K562 (cell line): Measurements from ENCODE around the gene ECSCR. TPM values are rescaled to one million over a fixed set of nuclear protein-coding genes. Genes with fewer than 3 reads are reported as not detected.

Experiments
- ATAC-seq: fragments of 200-7000 bp; cut with Tn5 transposase; 3 replicates; pipeline ENCODE4 v1.9.1; 2020; ENCODE audit warnings: moderate library complexity
- BruUV-seq: library from RNA; stranded (reverse); fragments of 400-500 nt; replicated peaks from 2 replicates; lab custom pipeline; 2021; lab: Mats Ljungman, UMichigan
- CTCF ChIA-PET: fragments of 300-600 bp; formaldehyde crosslinking; extraction: SDS; loops from one replicate; lab custom pipeline; 2021; ENCODE audit warnings: low intra/inter-chr PET ratio; lab: Yijun Ruan, JAX
- POLR2A ChIA-PET: fragments of 300-600, 350-650 bp; sonication (Branson Sonifier 250); formaldehyde crosslinking; extraction: SDS; loops from one replicate; lab custom pipeline; 2021; ENCODE audit warnings: antibody characterized with exemption, inconsistent platforms; lab: Yijun Ruan, JAX
- DNase-seq, 4 experiments: peaks; one replicate each; pipeline versions ENCODE4 v3.0.0 to v3.0.0-alpha.2; 2011 to 2018; ENCODE audit warnings: low spot score in 3 of 4, mixed read lengths in 3 of 4; ENCODE audit errors: extremely low read depth in 1 of 4
- FAIRE-seq: peaks from 2 replicates; lab custom pipeline; 2011; peaks lifted over from hg19 to GRCh38; lab: Jason Lieb, UNC
- H2AFZ ChIP-seq: 2 replicates; pipeline ENCODE4 v1.6.0; 2011; ENCODE audit warnings: low read depth, low read length, control low read depth, inconsistent platforms
- H3K27ac ChIP-seq: fragments of 200-600 bp; 3 replicates; pipeline ENCODE4 v1.8.0; 2011; ENCODE audit warnings: low read depth, mild to moderate bottlenecking, control low read depth, inconsistent platforms, low read length, moderate library complexity, mixed read lengths; ENCODE audit errors: extremely low read depth
- H3K27me3 ChIP-seq, 2 experiments: fragments of 300-600 bp in 1 of 2; 2 replicates in 1 of 2; 3 replicates in 1 of 2; pipeline versions ENCODE4 v1.6.0 to v1.8.0; 2011; ENCODE audit warnings: inconsistent platforms in 2 of 2, low read length in 2 of 2, mild to moderate bottlenecking in 1 of 2, mixed read lengths in 1 of 2, moderate library complexity in 1 of 2; ENCODE audit not compliant: control insufficient read depth in 2 of 2, insufficient read depth in 2 of 2
- H3K36me3 ChIP-seq: fragments of 300-600 bp; 3 replicates; pipeline ENCODE4 v1.8.0; 2011; ENCODE audit warnings: mild to moderate bottlenecking, low read length, inconsistent platforms; ENCODE audit not compliant: control insufficient read depth, insufficient read depth
- H3K4me1 ChIP-seq, 2 experiments: fragments of 200-600 bp in 1 of 2; replicated peaks in 1 of 2; 2 replicates in 1 of 2; 3 replicates in 1 of 2; pipeline versions ENCODE4 v1.5.1 to v1.8.0; 2011; ENCODE audit warnings: inconsistent platforms in 2 of 2, low read length in 2 of 2, mild to moderate bottlenecking in 1 of 2, mixed read lengths in 1 of 2, moderate library complexity in 1 of 2; ENCODE audit not compliant: control insufficient read depth in 2 of 2, insufficient read depth in 2 of 2
- H3K4me2 ChIP-seq: 2 replicates; pipeline ENCODE4 v1.6.1; 2011; ENCODE audit warnings: low read length, control low read depth, inconsistent platforms, mixed read lengths; ENCODE audit not compliant: insufficient read depth
- H3K4me3 ChIP-seq: fragments of 200-600 bp; sonication (generic), shearing (Covaris generic); 2 replicates; pipeline ENCODE4 v1.5.1; 2016; ENCODE audit warnings: control low read depth, inconsistent platforms
- H3K79me2 ChIP-seq: fragments of 200-600 bp; 3 replicates; pipeline ENCODE4 v1.8.0; 2011; ENCODE audit warnings: low read length, inconsistent platforms; ENCODE audit not compliant: control insufficient read depth, insufficient read depth
- H3K9ac ChIP-seq, 2 experiments: 2 replicates each; pipeline versions ENCODE4 v1.6.0 to v1.6.1; 2011; ENCODE audit warnings: low read depth in 2 of 2, low read length in 2 of 2, control low read depth in 1 of 2, inconsistent platforms in 1 of 2, mild to moderate bottlenecking in 1 of 2, mixed read lengths in 1 of 2; ENCODE audit not compliant: insufficient read depth in 1 of 2
- H3K9me1 ChIP-seq: one replicate; pipeline ENCODE4 v1.6.0; 2011; ENCODE audit warnings: inconsistent platforms, mild to moderate bottlenecking, low read length, moderate library complexity; ENCODE audit not compliant: control insufficient read depth, insufficient read depth
- H3K9me3 ChIP-seq: replicated peaks from 2 replicates; pipeline ENCODE4 v1.5.1; 2011; ENCODE audit warnings: low read depth, low read length, inconsistent platforms; ENCODE audit not compliant: control insufficient read depth, insufficient read depth
- H4K20me1 ChIP-seq: replicated peaks from 2 replicates; pipeline ENCODE4 v1.6.1; 2011; ENCODE audit warnings: low read length, inconsistent platforms, mixed read lengths; ENCODE audit not compliant: control insufficient read depth, insufficient read depth
- BRCA1 ChIP-seq, 2 experiments: fragments of 450-650 bp in 1 of 2; sonication (generic) in 1 of 2; formaldehyde crosslinking in 1 of 2; IDR thresholded peaks; 2 replicates each; pipeline versions ENCODE4 v1.5.0 to v1.6.1; 2017 to 2020; ENCODE audit warnings: mild to moderate bottlenecking in 1 of 2, missing genetic modification reagents in 1 of 2
- DACH1 ChIP-seq: fragments of 450-650 bp; IDR thresholded peaks from 2 replicates; pipeline ENCODE4 v1.6.1; 2018; ENCODE audit not compliant: partially characterized antibody
- E2F1 ChIP-seq: sonication (generic); formaldehyde crosslinking; IDR thresholded peaks from 2 replicates; pipeline ENCODE4 v1.8.1; 2023; ENCODE audit warnings: mild to moderate bottlenecking, missing genetic modification reagents, moderate library complexity
- ETV1 ChIP-seq: fragments of 450-650 bp; conservative IDR thresholded peaks from 2 replicates; pipeline ENCODE4 v1.6.1; 2016; ENCODE audit warnings: missing genetic modification characterization, control low read depth, low read depth, missing compliant biosample characterization
- ETV5 ChIP-seq: sonication (generic); formaldehyde crosslinking; IDR thresholded peaks from 2 replicates; pipeline ENCODE4 v1.4.0; 2020; ENCODE audit warnings: low read depth, mild to moderate bottlenecking, missing genetic modification reagents
- HMGN3 ChIP-seq: IDR thresholded peaks from 2 replicates; pipeline ENCODE4 v1.6.1; 2011; ENCODE audit warnings: borderline replicate concordance, low read depth, mild to moderate bottlenecking, mixed read lengths, low read length; ENCODE audit not compliant: insufficient read length; ENCODE audit errors: extremely low read depth
- PHB2 ChIP-seq: fragments of 450-650 bp; IDR thresholded peaks from 2 replicates; pipeline ENCODE4 v1.6.1; 2017; ENCODE audit warnings: low read depth
- RBBP5 ChIP-seq: fragments of 200-600 bp; sonication (generic); IDR thresholded peaks from 2 replicates; pipeline ENCODE4 v1.6.1; 2012; ENCODE audit warnings: borderline replicate concordance, mild to moderate bottlenecking, low read length, control low read depth, inconsistent platforms; ENCODE audit not compliant: insufficient read depth, poor library complexity, severe bottlenecking
- REST ChIP-seq, 2 experiments: fragments of 450-650 bp; formaldehyde crosslinking in 1 of 2; IDR thresholded peaks; 2 replicates each; pipeline versions ENCODE4 v1.4.0 to v1.6.1; 2014 to 2020; ENCODE audit warnings: mild to moderate bottlenecking in 2 of 2, borderline replicate concordance in 1 of 2, low read depth in 1 of 2
- TGIF2 ChIP-seq: sonication (generic); formaldehyde crosslinking; IDR thresholded peaks from 2 replicates; pipeline ENCODE4 v1.8.1; 2022; ENCODE audit warnings: mild to moderate bottlenecking, missing genetic modification reagents, moderate library complexity
- WGBS: fragments of 100-300 bp; shearing (Covaris generic); methylation state at CpG from one replicate; pipeline ENCODE4 v1.1.6; 2016; ENCODE audit warnings: low coverage, mixed read lengths; ENCODE audit not compliant: insufficient coverage; ENCODE audit errors: missing lambda C conversion rate; 5-methylcytosine and 5-hydroxymethylcytosine counted together
- in situ Hi-C: fragments of 300-500 bp; cut with MboI; formaldehyde crosslinking; loops from 4 replicates; pipeline ENCODE4 v1.15.0; 2018; ENCODE audit warnings: inconsistent platforms, mixed read lengths
- intact Hi-C: fragments of 100-400 bp; cut with micrococcal nuclease; formaldehyde crosslinking; loops from 2 replicates; pipeline ENCODE4 v1.14.2; 2022
- polyA plus RNA-seq, 8 experiments: library from polyadenylated mRNA; depleted of rRNA in 4 of 8; stranded (reverse) in 5 of 8; unstranded in 3 of 8; fragments of >200 nt; fragmentation: Nextera tagmentation in 2 of 8; fragmentation: Illumina TruSeq in 1 of 8; extraction: Ambion mirVana in 2 of 8; extraction: Trizol in 1 of 8; gene quantifications; 2 replicates each; pipeline versions ENCODE4 v1.2.1 to v1.2.3, GENCODE V29; 2011 to 2014; ENCODE audit warnings: inconsistent platforms in 1 of 8, missing spikeins in 1 of 8
- total RNA-seq, 7 experiments: library from RNA; depleted of rRNA in 6 of 7; stranded (reverse); fragments of >200 nt in 6 of 7; fragmentation: Illumina TruSeq in 2 of 7; extraction: Trizol in 2 of 7; gene quantifications; 2 replicates each; pipeline versions ENCODE4 v1.2.1 to v1.2.3, GENCODE V29; 2011 to 2021; ENCODE audit warnings: low replicate concordance in 1 of 7

ECSCR gene
- total and polyA plus RNA-seq, 9 of the 15 experiments (the other 6 are each of a cell fraction or from before 2014, with no cell fraction given), result 0.10 to 0.25 (median 0.13) TPM; not detected in 6

- no peak for TF ChIP-seq DACH1
- TF ChIP-seq HMGN3, result no peak
- no peak for TF ChIP-seq E2F1 (CRISPR knock-in tag)
Measured at GRCh38 chr5:139470821-139471300, 8.3 kb upstream of the ECSCR start, which contains the start of gene SMIM33 (continued).

- CTCF ChIA-PET, result interaction anchor here (0.5 to 0.7 kb wide), 2 partner anchors 47 to 962 kb away, joined by 3 to 4 read pairs; no protein-coding TSS in a partner anchor
- ATAC-seq, result peak; percentile 81
- H3K27ac ChIP-seq, result peak overlapping the region; percentile 33; the same call in 1 of the 3 replicates
- TF ChIP-seq REST (IDR thresholded peaks at IDR 0.05; ENCODE audit: borderline replicate concordance), result peak; percentile 14; the same call in 1 of the 2 replicates
- TF ChIP-seq REST (CRISPR knock-in tag; IDR thresholded peaks at IDR 0.05; ENCODE audit: low read depth), result no peak
- TF ChIP-seq ETV5, result no peak
- TF ChIP-seq PHB2, result no peak
- TF ChIP-seq ETV1 (tag), result no peak
- no peak for TF ChIP-seq RBBP5
- no peak for TF ChIP-seq TGIF2
- TF ChIP-seq BRCA1 (IDR thresholded peaks at IDR 0.05), result no peak
- TF ChIP-seq BRCA1 (CRISPR knock-in tag; IDR thresholded peaks at IDR 0.05), result no peak
Measured at GRCh38 chr5:139468421-139468931, 5.9 kb upstream of the ECSCR start.

More at GRCh38 chr5:139468421-139468931, 5.9 kb upstream of the ECSCR start:
- no peaks in the 10 kb centered on the region for H4K20me1 ChIP-seq
- no peak overlapping the region for H3K4me3 ChIP-seq
- FAIRE-seq (peak; percentile 76), DNase-seq (peak in 3 of 4 experiments; percentile 25 to 38 (median 34))
- no peaks in the 10 kb centered on the region for H3K9me1 ChIP-seq
- H3K36me3 ChIP-seq, result no peaks in the 10 kb centered on the region
- H3K4me1 ChIP-seq, result peaks cover 7 to 21% of the 10 kb centered on the region in 2 experiments
- WGBS, result 42% methylated on average over 7 of the region's 8 CpGs
- H3K27me3 ChIP-seq, result no peaks in the 10 kb centered on the region
- H3K9me3 ChIP-seq, result no peaks in the 10 kb centered on the region
- intact Hi-C loops, result no loop called here
- H3K4me2 ChIP-seq, result no peak overlapping the region
- H3K9ac ChIP-seq, result no peak overlapping the region
- POLR2A ChIA-PET, result no interaction called here
- peak overlapping the region; percentile 68 for H2AFZ ChIP-seq
- no TSS peak for BruUV-seq
- in situ Hi-C loops, result no loop called here
- H3K79me2 ChIP-seq, result no peaks in the 10 kb centered on the region
